Testis (tissue), 3 donors: Measurements from ENCODE around the gene TGM1. TPM values are rescaled to one million over a fixed set of nuclear protein-coding genes. Genes with fewer than 3 reads are reported as not detected.

ENCODE experiments used
- DNase-seq: peaks from one replicate; pipeline ENCODE4 v3.0.0-alpha.2; 2019
- H3K27ac ChIP-seq, 2 donors: fragments of 200-600 bp; sonication (generic); one replicate each; pipeline ENCODE4 v1.5.1; 2019
- H3K27me3 ChIP-seq: fragments of 200-600 bp; sonication (generic); one replicate; pipeline ENCODE4 v1.5.1; 2019
- H3K36me3 ChIP-seq: fragments of 200-600 bp; sonication (generic); one replicate; pipeline ENCODE4 v1.5.1; 2017; ENCODE audit warnings: low read depth; ENCODE audit errors: missing control alignments
- H3K4me1 ChIP-seq: fragments of 200-600 bp; sonication (generic); one replicate; pipeline ENCODE4 v1.5.1; 2019
- H3K4me3 ChIP-seq, 2 donors: fragments of 200-600 bp; sonication (generic); one replicate each; pipeline ENCODE4 v1.5.1; 2017 to 2019
- H3K9me3 ChIP-seq: fragments of 200-600 bp; sonication (generic); one replicate; pipeline ENCODE4 v1.5.1; 2017
- CTCF ChIP-seq, 3 experiments: fragments of 450-650 bp in 2 of 3; fragments of 200-600 bp in 1 of 3; sonication (generic) in 1 of 3; IDR thresholded peaks; one replicate each; pipeline ENCODE4 v1.5.1; 2016 to 2019; ENCODE audit warnings: antibody characterized with exemption in 3 of 3, mild to moderate bottlenecking in 2 of 3, moderate library complexity in 1 of 3
- POLR2A ChIP-seq: fragments of 450-650 bp; IDR thresholded peaks from one replicate; pipeline ENCODE4 v1.6.1; 2017; ENCODE audit warnings: antibody characterized with exemption, mild to moderate bottlenecking, moderate library complexity
- WGBS, 2 donors: methylation state at CpG; one replicate each; pipeline ENCODE4 v1.1.5; 2018; 5-methylcytosine and 5-hydroxymethylcytosine counted together
- intact Hi-C: fragments of 100-400 bp; cut with DNase I; formaldehyde crosslinking; loops from one replicate; pipeline ENCODE4 v1.15.1; 2023; ENCODE audit warnings: low total_unique reads
- polyA plus RNA-seq: library from polyadenylated mRNA; stranded (reverse); fragments of 350-450 nt; fragmentation: Illumina TruSeq; extraction: RNeasy Lipid Tissue Mini Kit (QIAGEN cat#74804); gene quantifications from one replicate; pipeline ENCODE4 v1.2.3, GENCODE V29; 2014; ENCODE audit warnings: low read depth, low replicate concordance; ENCODE audit not compliant: insufficient read depth
- total RNA-seq, 2 donors: library from RNA; depleted of rRNA; stranded (reverse); fragments of >200 nt; gene quantifications; one replicate each; pipeline ENCODE4 v1.2.3, GENCODE V29; 2016

The TGM1 gene
- total and polyA plus RNA-seq, 3 donors from 2014 or later = 3.6 to 10.5 (median 5.4) TPM

GRCh38 chr14:24268225-24268624 is 5.2 kb upstream of the TGM1 start:
- TF ChIP-seq POLR2A (no peak), CTCF (IDR thresholded peaks at IDR 0.05) (no peak)
- no peaks in the 10 kb centered on the region for H3K27me3 ChIP-seq
- H3K4me3 ChIP-seq = no peak overlapping the region
- intact Hi-C loops = no loop called here
- DNase-seq = no peak
- H3K27ac ChIP-seq = no peak overlapping the region
- no peaks in the 10 kb centered on the region for H3K9me3 ChIP-seq
- 89 to 91% methylated on average over 9 of the region's 9 CpGs for WGBS, 2 donors
- H3K36me3 ChIP-seq = no peaks in the 10 kb centered on the region
- peaks cover 7% of the 10 kb centered on the region for H3K4me1 ChIP-seq

GRCh38 chr14:24267516-24267915 is 4.5 kb upstream of the TGM1 start:
- no peaks in the 10 kb centered on the region for H3K27me3 ChIP-seq
- peaks cover 7% of the 10 kb centered on the region for H3K4me1 ChIP-seq
- H3K27ac ChIP-seq = no peak overlapping the region
- no peaks in the 10 kb centered on the region for H3K9me3 ChIP-seq
- 72 to 94% methylated on average over 3 to 9 of the region's 9 CpGs for WGBS, 2 donors
- no peak for TF ChIP-seq POLR2A
- no peak for TF ChIP-seq CTCF (IDR thresholded peaks at IDR 0.05)
- H3K36me3 ChIP-seq = no peaks in the 10 kb centered on the region
- H3K4me3 ChIP-seq = no peak overlapping the region
- intact Hi-C loops = no loop called here
- no peak for DNase-seq

- Histone ChIP-seq H3K4me3 (no peak overlapping the region), H3K36me3 (no peaks in the 10 kb centered on the region)
These were observed 3.6 kb upstream of the TGM1 start for GRCh38 chr14:24266344-24267244.

GRCh38 chr14:24264298-24264697 is 1.3 kb upstream of the TGM1 start:
- intact Hi-C loops = no loop called here
- Histone ChIP-seq H3K27me3 (no peaks in the 10 kb centered on the region), H3K36me3 (no peaks in the 10 kb centered on the region), H3K27ac (no peak overlapping the region), H3K4me3 (no peak overlapping the region), H3K9me3 (no peaks in the 10 kb centered on the region), H3K4me1 (no peaks in the 10 kb centered on the region)
- no peak for DNase-seq
- no peak for TF ChIP-seq POLR2A
- TF ChIP-seq CTCF (IDR thresholded peaks at IDR 0.05) = no peak
- 62 to 69% methylated on average over 4 to 6 of the region's 6 CpGs for WGBS, 2 donors

More at GRCh38 chr14:24266344-24267244, 3.6 kb upstream of the TGM1 start:
- no peak for DNase-seq
- peaks cover 4% of the 10 kb centered on the region for H3K4me1 ChIP-seq
- intact Hi-C loops = no loop called here
- H3K27ac ChIP-seq = no peak overlapping the region
- H3K9me3 ChIP-seq = no peaks in the 10 kb centered on the region
- no peaks in the 10 kb centered on the region for H3K27me3 ChIP-seq
- TF ChIP-seq POLR2A (no peak), CTCF (IDR thresholded peaks at IDR 0.05) (no peak)
- 92% methylated on average over 18 of the region's 18 CpGs for WGBS, 2 donors

GRCh38 chr14:24263848-24264247 is 871 bp upstream of the TGM1 start:
- intact Hi-C loops = no loop called here
- TF ChIP-seq CTCF (IDR thresholded peaks at IDR 0.05) (no peak), POLR2A (no peak)
- WGBS, 2 donors = 73 to 82% methylated on average over 5 to 6 of the region's 6 CpGs
- DNase-seq = no peak
- Histone ChIP-seq H3K9me3 (no peaks in the 10 kb centered on the region), H3K36me3 (no peaks in the 10 kb centered on the region), H3K4me1 (no peaks in the 10 kb centered on the region), H3K27ac (no peak overlapping the region), H3K4me3 (no peak overlapping the region), H3K27me3 (no peaks in the 10 kb centered on the region)
